Astrocyte (in vitro differentiated cells and primary cell): ENCODE measurements around the gene CNOT1.

Experiments used
- EZH2 ChIP-seq: IDR thresholded peaks from 2 replicates; pipeline ENCODE4 v1.6.1; 2012; ENCODE audit warnings: mild to moderate bottlenecking, low read length, inconsistent platforms; ENCODE audit not compliant: insufficient read depth
- TF ChIP-seq, protein P1 (sequence below): IDR thresholded peaks from 2 replicates; pipeline ENCODE4 v1.5.1; 2011; ENCODE audit warnings: low read depth, mild to moderate bottlenecking, inconsistent platforms, low read length, moderate library complexity; ENCODE audit not compliant: insufficient read depth

DNA sequence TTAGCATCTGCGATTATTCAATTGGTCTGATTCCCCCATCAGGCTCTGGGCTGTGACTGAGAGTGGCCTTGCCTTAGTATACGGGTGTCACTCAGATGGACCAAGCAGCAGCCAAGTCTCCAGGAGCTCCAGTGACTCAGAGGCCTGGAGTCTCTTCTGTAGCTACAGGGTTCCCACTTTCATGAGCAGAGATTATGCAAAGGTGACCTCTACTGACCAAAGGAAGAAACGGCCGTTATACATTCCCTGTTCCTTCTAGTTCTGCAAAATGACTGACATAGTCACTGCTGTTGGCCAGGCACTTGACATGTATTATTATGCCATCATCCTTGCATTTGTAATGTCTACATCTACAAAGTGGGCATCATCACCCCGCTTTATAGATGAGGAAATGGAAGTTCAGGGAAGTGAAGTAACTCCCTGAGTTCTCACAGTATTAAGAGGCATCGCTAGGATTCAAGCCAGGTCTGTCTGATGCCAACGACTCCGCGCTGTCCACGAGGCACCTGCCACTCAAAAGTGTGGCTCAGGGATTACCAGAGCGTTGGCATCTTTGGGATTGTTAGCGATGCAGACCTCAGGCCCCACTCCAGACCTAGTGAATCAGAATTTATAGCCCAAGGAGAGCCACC is 31.7 kb upstream of the CNOT1 start:
- no peak for TF ChIP-seq EZH2
- TF ChIP-seq, protein P1, sequence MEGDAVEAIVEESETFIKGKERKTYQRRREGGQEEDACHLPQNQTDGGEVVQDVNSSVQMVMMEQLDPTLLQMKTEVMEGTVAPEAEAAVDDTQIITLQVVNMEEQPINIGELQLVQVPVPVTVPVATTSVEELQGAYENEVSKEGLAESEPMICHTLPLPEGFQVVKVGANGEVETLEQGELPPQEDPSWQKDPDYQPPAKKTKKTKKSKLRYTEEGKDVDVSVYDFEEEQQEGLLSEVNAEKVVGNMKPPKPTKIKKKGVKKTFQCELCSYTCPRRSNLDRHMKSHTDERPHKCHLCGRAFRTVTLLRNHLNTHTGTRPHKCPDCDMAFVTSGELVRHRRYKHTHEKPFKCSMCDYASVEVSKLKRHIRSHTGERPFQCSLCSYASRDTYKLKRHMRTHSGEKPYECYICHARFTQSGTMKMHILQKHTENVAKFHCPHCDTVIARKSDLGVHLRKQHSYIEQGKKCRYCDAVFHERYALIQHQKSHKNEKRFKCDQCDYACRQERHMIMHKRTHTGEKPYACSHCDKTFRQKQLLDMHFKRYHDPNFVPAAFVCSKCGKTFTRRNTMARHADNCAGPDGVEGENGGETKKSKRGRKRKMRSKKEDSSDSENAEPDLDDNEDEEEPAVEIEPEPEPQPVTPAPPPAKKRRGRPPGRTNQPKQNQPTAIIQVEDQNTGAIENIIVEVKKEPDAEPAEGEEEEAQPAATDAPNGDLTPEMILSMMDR: peak; percentile 68
